GM21390 (cell line): ENCODE measurements around the gene PCID2.
A peak's percentile ranks its signal among the peaks of the same experiment; 100 is the strongest.
"Not testable (repeated sequence)": the region's sequence is repeated elsewhere in the genome, so short reads cannot be mapped to it uniquely, and the experiment has no call there.

ENCODE experiments used
- ATAC-seq: cut with Tn5 transposase; IDR thresholded peaks from one replicate; pipeline ENCODE4 v1.9.1; 2021; ENCODE audit not compliant: unreplicated experiment

The PCID2 gene

GRCh38 chr13:113208421-113209335, at the start of gene PCID2:
Gene PCID2, minus strand, starts transcription at chr13:113208669. Its CDS starts 35 bp downstream, at chr13:113208634.
- ATAC-seq = peak; percentile 76

GRCh38 chr13:113257908-113258307, 49.4 kb upstream of the PCID2 start:
- not testable (repeated sequence) for ATAC-seq

- ATAC-seq = no peak
Measured at GRCh38 chr13:113252516-113253095, 44.1 kb upstream of the PCID2 start.

- ATAC-seq = no peak
Measured at GRCh38 chr13:113245849-113246796, 37.7 kb upstream of the PCID2 start.

GRCh38 chr13:113243847-113244246, 35.4 kb upstream of the PCID2 start:
- no peak for ATAC-seq

- ATAC-seq = not testable (repeated sequence)
Measured at GRCh38 chr13:113241623-113242022, 33.2 kb upstream of the PCID2 start.

GRCh38 chr13:113239986-113240385, 31.5 kb upstream of the PCID2 start:
- no peak for ATAC-seq

GRCh38 chr13:113239357-113239756, 30.9 kb upstream of the PCID2 start:
- ATAC-seq = no peak

- ATAC-seq = no peak
Measured at GRCh38 chr13:113238536-113238935, 30.1 kb upstream of the PCID2 start.

- no peak for ATAC-seq
Measured at GRCh38 chr13:113233101-113233500, 24.6 kb upstream of the PCID2 start.

- no peak for ATAC-seq
Measured at GRCh38 chr13:113232208-113233003, 23.9 kb upstream of the PCID2 start.

- no peak for ATAC-seq
Measured at GRCh38 chr13:113231306-113232207, 23.1 kb upstream of the PCID2 start.

- no peak for ATAC-seq
Measured at GRCh38 chr13:113229791-113230190, 21.3 kb upstream of the PCID2 start.

GRCh38 chr13:113229161-113229560, 20.7 kb upstream of the PCID2 start:
- ATAC-seq = no peak

- ATAC-seq = no peak
Measured at GRCh38 chr13:113226873-113227450, 18.5 kb upstream of the PCID2 start.

GRCh38 chr13:113225515-113225914, 17.0 kb upstream of the PCID2 start:
- ATAC-seq = no peak

GRCh38 chr13:113224486-113224885, 16.0 kb upstream of the PCID2 start:
- no peak for ATAC-seq

GRCh38 chr13:113223070-113223469, 14.6 kb upstream of the PCID2 start:
- ATAC-seq = no peak

GRCh38 chr13:113220877-113221276, 12.4 kb upstream of the PCID2 start:
- no peak for ATAC-seq
